Bronchial epithelial cell (primary cell): ENCODE results near the gene SOX5. TPM values are rescaled to one million over a fixed set of nuclear protein-coding genes. Genes with fewer than 3 reads are reported as not detected.

ENCODE experiments used
- DNase-seq: peaks from one replicate; pipeline ENCODE4 v3.0.0-alpha.2; 2010; ENCODE audit warnings: low read depth
- FAIRE-seq: peaks from 2 replicates; lab custom pipeline; 2011; peaks lifted over from hg19 to GRCh38; lab: Jason Lieb, UNC
- H3K27me3 ChIP-seq: 2 replicates; pipeline ENCODE4 v1.5.1; 2011; ENCODE audit warnings: low read length; ENCODE audit not compliant: control insufficient read depth, insufficient read depth
- H3K36me3 ChIP-seq: 2 replicates; pipeline ENCODE4 v1.5.1; 2011; ENCODE audit warnings: low read length; ENCODE audit not compliant: control insufficient read depth, insufficient read depth
- H3K4me3 ChIP-seq: 2 replicates; pipeline ENCODE4 v1.5.1; 2011; ENCODE audit warnings: mild to moderate bottlenecking, low read depth, low read length, control low read depth
- CTCF ChIP-seq: IDR thresholded peaks from 2 replicates; pipeline ENCODE4 v1.5.1; 2011; ENCODE audit warnings: mild to moderate bottlenecking, moderate library complexity, low read length, control low read depth, inconsistent platforms; ENCODE audit not compliant: insufficient read depth, severe bottlenecking
- total RNA-seq: library from RNA; depleted of rRNA; stranded (reverse); fragments of >200 nt; gene quantifications from 2 replicates; pipeline ENCODE4 v1.2.1, GENCODE V29; 2014

Gene SOX5
- total RNA-seq = under 0.01 TPM in 2 replicates

- no peak for FAIRE-seq
- H3K4me3 ChIP-seq = peak within 1 kb of the TSS; percentile 19
Observed at GRCh38 chr12:23949348-23950209, at the start of gene SOX5. TSS of gene SOX5 (minus strand) at chr12:23949670. CDS start at chr12:23949601, 69 bp downstream.

GRCh38 chr12:23987046-23987445 is 37.6 kb upstream of the SOX5 start:
- no peak overlapping the region for H3K4me3 ChIP-seq
- FAIRE-seq (peak; percentile 32), DNase-seq (no peak)
- H3K27me3 ChIP-seq = no peaks in the 10 kb centered on the region
- TF ChIP-seq CTCF = no peak
- no peaks in the 10 kb centered on the region for H3K36me3 ChIP-seq

More at GRCh38 chr12:23949348-23950209, at the start of gene SOX5:
- H3K36me3 ChIP-seq = no peaks in the 10 kb centered on the region
- no peak for TF ChIP-seq CTCF
- DNase-seq = peak; percentile 12
- peaks cover 7% of the 10 kb centered on the region for H3K27me3 ChIP-seq

GRCh38 chr12:23980826-23981225 is 31.4 kb upstream of the SOX5 start:
- no peak for TF ChIP-seq CTCF
- H3K27me3 ChIP-seq = no peaks in the 10 kb centered on the region
- no peak overlapping the region for H3K4me3 ChIP-seq
- FAIRE-seq = no peak
- peak; percentile 8 for DNase-seq
- no peaks in the 10 kb centered on the region for H3K36me3 ChIP-seq

- no peak for FAIRE-seq
- Histone ChIP-seq H3K4me3 (no peak overlapping the region), H3K27me3 (no peaks in the 10 kb centered on the region), H3K36me3 (no peaks in the 10 kb centered on the region)
- TF ChIP-seq CTCF = no peak
- no peak for DNase-seq
Observed at GRCh38 chr12:23964812-23965211, 15.3 kb upstream of the SOX5 start.

GRCh38 chr12:23959826-23960225 is 10.4 kb upstream of the SOX5 start:
- Histone ChIP-seq H3K27me3 (no peaks in the 10 kb centered on the region), H3K4me3 (no peak overlapping the region), H3K36me3 (no peaks in the 10 kb centered on the region)
- FAIRE-seq = no peak
- TF ChIP-seq CTCF = no peak
- DNase-seq = no peak
